Medulla oblongata (tissue), 1 donor: ENCODE data around the gene TRIM64.
"Not testable (repeated sequence)": the region's sequence is repeated elsewhere in the genome, so short reads cannot be mapped to it uniquely, and the experiment has no call there.

Experiments used
- DNase-seq: peaks from one replicate; pipeline ENCODE4 v3.0.0-alpha.2; 2015; ENCODE audit errors: extremely low spot score

The TRIM64 gene

GRCh38 chr11:89965737-89966136, at the start of gene TRIM64:
Gene TRIM64, plus strand, starts transcription at chr11:89966037. Its CDS starts 2,467 bp downstream, at chr11:89968504.
- DNase-seq = not testable (repeated sequence)

- DNase-seq = peak; percentile 0
These were observed 43.6 kb upstream of the TRIM64 start, which contains the start of gene TRIM49D1 for GRCh38 chr11:89922195-89922660. Gene TRIM49D1, minus strand, starts transcription at chr11:89922245. Its CDS starts 4,535 bp downstream, at chr11:89917710.

- DNase-seq = not testable (repeated sequence)
These were observed 42.1 kb upstream of the TRIM64 start, which contains the start of gene TRIM49D2 for GRCh38 chr11:89923764-89924163. Gene TRIM49D2, plus strand, starts transcription at chr11:89924064. Its CDS starts 2,698 bp downstream, at chr11:89926762.

GRCh38 chr11:89960833-89961232, 5.0 kb upstream of the TRIM64 start:
- not testable (repeated sequence) for DNase-seq
